HepG2 (cell line): ENCODE results near the gene CILP2. TPM values are rescaled to one million over a fixed set of nuclear protein-coding genes. Genes with fewer than 3 reads are reported as not detected.

Experiments used
- ATAC-seq: fragments of 200-7000 bp; cut with Tn5 transposase; 3 replicates; pipeline ENCODE4 v1.9.1; 2020; ENCODE audit warnings: mild to moderate bottlenecking, moderate library complexity
- BruUV-seq: library from RNA; stranded (reverse); fragments of 400-500 nt; replicated peaks from 2 replicates; lab custom pipeline; 2021; lab: Mats Ljungman, UMichigan
- CTCF ChIA-PET: fragments of 300-600 bp; formaldehyde crosslinking; extraction: SDS; loops from one replicate; lab custom pipeline; 2021; ENCODE audit warnings: low total read pairs, inconsistent platforms, low intra/inter-chr PET ratio; lab: Yijun Ruan, JAX
- POLR2A ChIA-PET: fragments of 350-600 bp; sonication (Branson Sonifier 250); formaldehyde crosslinking; loops from one replicate; lab custom pipeline; 2020; ENCODE audit warnings: antibody characterized with exemption, inconsistent platforms; lab: Yijun Ruan, JAX
- DNase-seq: peaks from one replicate; pipeline ENCODE4 v3.0.0-alpha.2; 2015; ENCODE audit warnings: low spot score
- FAIRE-seq: peaks from 3 replicates; lab custom pipeline; 2011; peaks lifted over from hg19 to GRCh38; lab: Jason Lieb, UNC
- H2AFZ ChIP-seq: one replicate; pipeline ENCODE4 v1.6.1; 2011; ENCODE audit warnings: low read length, inconsistent platforms
- H3K27ac ChIP-seq: fragments of 300-600 bp; 3 replicates; pipeline ENCODE4 v1.8.0; 2011; ENCODE audit warnings: mixed run types, mild to moderate bottlenecking, mixed read lengths, low read length, inconsistent platforms; ENCODE audit not compliant: insufficient read depth; ENCODE audit errors: extremely low read length
- H3K27me3 ChIP-seq, 2 experiments: fragments of 200-600 bp in 1 of 2; 2 replicates in 1 of 2; 3 replicates in 1 of 2; pipeline versions ENCODE4 v1.6.0 to v1.8.0; 2011; ENCODE audit warnings: low read length in 2 of 2, mild to moderate bottlenecking in 2 of 2, moderate library complexity in 2 of 2, inconsistent platforms in 1 of 2; ENCODE audit not compliant: insufficient read depth in 2 of 2, control insufficient read depth in 1 of 2
- H3K36me3 ChIP-seq, 2 experiments: fragments of 200-600 bp in 1 of 2; replicated peaks in 1 of 2; 2 replicates in 1 of 2; 3 replicates in 1 of 2; pipeline versions ENCODE4 v1.5.1 to v1.8.0; 2011; ENCODE audit warnings: low read length in 2 of 2, inconsistent platforms in 1 of 2; ENCODE audit not compliant: insufficient read depth in 2 of 2, control insufficient read depth in 1 of 2
- H3K4me1 ChIP-seq: 2 replicates; pipeline ENCODE4 v1.5.1; 2012; ENCODE audit warnings: low read length, inconsistent platforms; ENCODE audit not compliant: insufficient read depth
- H3K4me2 ChIP-seq: 2 replicates; pipeline ENCODE4 v1.6.0; 2011; ENCODE audit warnings: low read depth, low read length, inconsistent platforms
- H3K4me3 ChIP-seq, 3 experiments: fragments of 200-600 bp in 1 of 3; sonication (generic), shearing (Covaris generic) in 1 of 3; replicated peaks in 1 of 3; 2 replicates each; pipeline ENCODE4 v1.5.1; 2011 to 2016; ENCODE audit warnings: low read length in 3 of 3, inconsistent platforms in 2 of 3, low read depth in 2 of 3, mild to moderate bottlenecking in 2 of 3, control low read depth in 1 of 3, mixed read lengths in 1 of 3; ENCODE audit not compliant: insufficient read depth in 1 of 3
- H3K79me2 ChIP-seq: one replicate; pipeline ENCODE4 v1.6.1; 2011; ENCODE audit warnings: low read length, inconsistent platforms; ENCODE audit not compliant: insufficient read depth
- H3K9ac ChIP-seq: 2 replicates; pipeline ENCODE4 v1.6.0; 2011; ENCODE audit warnings: mild to moderate bottlenecking, low read depth, low read length, inconsistent platforms; ENCODE audit not compliant: insufficient read depth
- H3K9me3 ChIP-seq: 2 replicates; pipeline ENCODE4 v1.5.1; 2012; ENCODE audit warnings: mild to moderate bottlenecking, low read length
- H4K20me1 ChIP-seq: 2 replicates; pipeline ENCODE4 v1.6.0; 2011; ENCODE audit warnings: inconsistent platforms, mild to moderate bottlenecking, low read length, moderate library complexity; ENCODE audit not compliant: insufficient read depth
- HCFC1 ChIP-seq: fragments of 150-350 bp; IDR thresholded peaks from 2 replicates; pipeline ENCODE4 v1.6.1; 2014; ENCODE audit warnings: low read depth, low read length
- PAX8 ChIP-seq: sonication (generic); formaldehyde crosslinking; IDR thresholded peaks from 2 replicates; pipeline ENCODE4 v1.8.0; 2022; ENCODE audit warnings: mild to moderate bottlenecking, missing genetic modification reagents, borderline replicate concordance
- SALL2 ChIP-seq: sonication (generic); formaldehyde crosslinking; IDR thresholded peaks from 2 replicates; pipeline ENCODE4 v1.8.1; 2023; ENCODE audit warnings: mild to moderate bottlenecking, missing genetic modification reagents, inconsistent platforms
- SMAD9 ChIP-seq: sonication (generic); formaldehyde crosslinking; IDR thresholded peaks from 2 replicates; pipeline ENCODE4 v1.5.1; 2020; ENCODE audit warnings: mild to moderate bottlenecking, missing genetic modification reagents
- ZNF431 ChIP-seq: sonication (generic); formaldehyde crosslinking; IDR thresholded peaks from 2 replicates; pipeline ENCODE4 v1.9.0; 2022; ENCODE audit warnings: missing genetic modification reagents, low read depth, mild to moderate bottlenecking, borderline replicate concordance
- ZNF773 ChIP-seq: sonication (generic); formaldehyde crosslinking; IDR thresholded peaks from 2 replicates; pipeline ENCODE4 v1.4.0; 2020; ENCODE audit warnings: missing genetic modification reagents, borderline replicate concordance
- WGBS: methylation state at CpG from one replicate; pipeline ENCODE4 v1.1.6; 2017; ENCODE audit warnings: low lambda C conversion rate; 5-methylcytosine and 5-hydroxymethylcytosine counted together
- in situ Hi-C: cut with HindIII; loops from 2 replicates; pipeline ENCODE4 v1.10.0; 2017; ENCODE audit warnings: low pct_unique_long_range_greater_than_20kb; ENCODE audit not compliant: extremely low pct_ligation_motif_present
- intact Hi-C: fragments of 100-400 bp; cut with micrococcal nuclease; formaldehyde crosslinking; loops from one replicate; pipeline ENCODE4 v1.10.0; 2022; ENCODE audit not compliant: unreplicated experiment
- polyA plus RNA-seq, 8 experiments: library from polyadenylated mRNA; depleted of rRNA in 3 of 8; stranded (reverse) in 7 of 8; unstranded in 1 of 8; fragments of >200 nt; fragmentation: Illumina TruSeq in 4 of 8; extraction: Trizol in 4 of 8; gene quantifications; 2 replicates each; pipeline versions ENCODE4 v1.2.1 to v1.2.3, GENCODE V29; 2011 to 2016; ENCODE audit warnings: low read depth in 4 of 8, missing spikeins in 1 of 8, mixed read lengths in 1 of 8; ENCODE audit not compliant: insufficient read depth in 1 of 8
- total RNA-seq, 5 experiments: library from RNA; depleted of rRNA; stranded (reverse); fragments of >200 nt; fragmentation: Illumina TruSeq; extraction: Trizol; gene quantifications; 2 replicates each; pipeline ENCODE4 v1.2.3, GENCODE V29; 2016; ENCODE audit warnings: low read depth in 1 of 5
- TF ChIP-seq, protein P1 (sequence below): IDR thresholded peaks from 2 replicates; pipeline ENCODE4 v1.6.1; 2012; ENCODE audit warnings: low read depth, low read length, improper control_type of control experiment
- TF ChIP-seq, protein P2 (sequence below): sonication (generic); formaldehyde crosslinking; IDR thresholded peaks from 2 replicates; pipeline ENCODE4 v1.4.0; 2020; ENCODE audit warnings: missing genetic modification reagents
- TF ChIP-seq, protein P3 (sequence below): sonication (generic); formaldehyde crosslinking; IDR thresholded peaks from 2 replicates; pipeline ENCODE4 v1.5.0; 2020; ENCODE audit warnings: mild to moderate bottlenecking, low read depth, missing genetic modification reagents, borderline replicate concordance

Gene CILP2
- total and polyA plus RNA-seq, 2 of the 13 experiments (the other 11 are each of a cell fraction or from before 2014, with no cell fraction given) = 0.09 to 0.37 TPM

DNA sequence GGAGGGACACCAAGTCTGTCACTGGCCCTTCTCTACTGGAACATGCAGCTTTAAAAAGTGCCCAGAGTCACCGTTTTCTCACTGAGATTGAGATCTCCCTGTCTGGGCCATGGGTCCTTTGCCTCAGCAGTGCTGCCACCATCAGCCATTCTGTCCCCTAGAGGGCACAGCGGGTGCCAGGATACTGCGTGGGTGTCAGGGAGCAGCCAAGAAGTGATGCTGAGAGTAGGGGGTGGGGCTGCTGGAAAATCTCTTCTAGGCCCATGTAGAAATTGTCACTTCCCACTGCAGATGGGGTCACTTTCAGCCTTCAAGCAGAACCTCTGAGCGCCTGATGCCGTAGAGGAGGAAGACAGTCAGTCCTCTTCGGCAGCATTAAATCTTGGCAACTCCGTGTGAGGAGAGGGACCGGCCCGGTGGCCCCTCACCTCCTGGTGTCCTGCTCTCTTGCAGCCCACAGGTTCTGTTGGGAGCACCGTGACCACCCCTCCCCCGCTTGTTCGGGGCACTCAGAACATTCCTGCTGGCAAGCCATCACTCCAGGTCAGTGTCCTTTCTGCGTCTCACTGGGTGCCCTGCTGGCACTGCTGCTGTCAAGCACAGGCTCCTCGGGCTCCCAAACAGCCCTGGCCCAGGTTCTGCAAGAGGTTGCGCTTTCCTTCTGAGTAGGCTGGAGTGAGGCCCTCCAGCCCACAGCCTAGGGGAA, 44.1 kb upstream of the CILP2 start:
- no peaks in the 10 kb centered on the region for H3K9me3 ChIP-seq
- FAIRE-seq = no peak
- no peaks in the 10 kb centered on the region for H4K20me1 ChIP-seq
- H3K4me3 ChIP-seq = no peak overlapping the region
- no peak overlapping the region for H3K9ac ChIP-seq
- in situ Hi-C loops (loop anchor here (5.0 kb wide), 1 partner anchor 127 kb away; no protein-coding TSS in a partner anchor), intact Hi-C loops (no loop called here)
- H3K36me3 ChIP-seq = peaks cover 30 to 67% of the 10 kb centered on the region in 2 experiments; a peak in 4 of 5 replicates
- H2AFZ ChIP-seq = no peak overlapping the region
- TF ChIP-seq, protein P1, sequence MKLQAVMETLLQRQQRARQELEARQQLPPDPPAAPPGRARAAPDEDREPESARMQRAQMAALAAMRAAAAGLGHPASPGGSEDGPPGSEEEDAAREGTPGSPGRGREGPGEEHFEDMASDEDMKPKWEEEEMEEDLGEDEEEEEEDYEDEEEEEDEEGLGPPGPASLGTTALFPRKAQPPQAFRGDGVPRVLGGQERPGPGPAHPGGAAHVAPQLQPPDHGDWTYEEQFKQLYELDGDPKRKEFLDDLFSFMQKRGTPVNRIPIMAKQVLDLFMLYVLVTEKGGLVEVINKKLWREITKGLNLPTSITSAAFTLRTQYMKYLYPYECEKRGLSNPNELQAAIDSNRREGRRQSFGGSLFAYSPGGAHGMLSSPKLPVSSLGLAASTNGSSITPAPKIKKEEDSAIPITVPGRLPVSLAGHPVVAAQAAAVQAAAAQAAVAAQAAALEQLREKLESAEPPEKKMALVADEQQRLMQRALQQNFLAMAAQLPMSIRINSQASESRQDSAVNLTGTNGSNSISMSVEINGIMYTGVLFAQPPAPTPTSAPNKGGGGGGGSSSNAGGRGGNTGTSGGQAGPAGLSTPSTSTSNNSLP = no peak
- TF ChIP-seq SMAD9 (CRISPR knock-in tag) = no peak
- no peak for TF ChIP-seq PAX8
- no peak for TF ChIP-seq ZNF773 (CRISPR knock-in tag)
- no peak for TF ChIP-seq ZNF431 (CRISPR knock-in tag)
- TF ChIP-seq, protein P2, sequence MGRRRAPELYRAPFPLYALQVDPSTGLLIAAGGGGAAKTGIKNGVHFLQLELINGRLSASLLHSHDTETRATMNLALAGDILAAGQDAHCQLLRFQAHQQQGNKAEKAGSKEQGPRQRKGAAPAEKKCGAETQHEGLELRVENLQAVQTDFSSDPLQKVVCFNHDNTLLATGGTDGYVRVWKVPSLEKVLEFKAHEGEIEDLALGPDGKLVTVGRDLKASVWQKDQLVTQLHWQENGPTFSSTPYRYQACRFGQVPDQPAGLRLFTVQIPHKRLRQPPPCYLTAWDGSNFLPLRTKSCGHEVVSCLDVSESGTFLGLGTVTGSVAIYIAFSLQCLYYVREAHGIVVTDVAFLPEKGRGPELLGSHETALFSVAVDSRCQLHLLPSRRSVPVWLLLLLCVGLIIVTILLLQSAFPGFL (CRISPR knock-in tag) = no peak
- TF ChIP-seq HCFC1 = no peak
- TF ChIP-seq SALL2 (CRISPR knock-in tag) = no peak
- TF ChIP-seq, protein P3, sequence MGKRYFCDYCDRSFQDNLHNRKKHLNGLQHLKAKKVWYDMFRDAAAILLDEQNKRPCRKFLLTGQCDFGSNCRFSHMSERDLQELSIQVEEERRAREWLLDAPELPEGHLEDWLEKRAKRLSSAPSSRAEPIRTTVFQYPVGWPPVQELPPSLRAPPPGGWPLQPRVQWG (CRISPR knock-in tag) = no peak
- H3K27me3 ChIP-seq = no peaks in the 10 kb centered on the region; a peak in 1 of 5 replicates
- POLR2A ChIA-PET = no interaction called here
- no peak overlapping the region for H3K4me2 ChIP-seq
- peaks cover 17% of the 10 kb centered on the region for H3K4me1 ChIP-seq
- CTCF ChIA-PET = no interaction called here
- DNase-seq = no peak
- 86% methylated on average over 5 of the region's 15 CpGs for WGBS
- BruUV-seq = no TSS peak
- no peak for ATAC-seq
- no peak overlapping the region for H3K27ac ChIP-seq
- peaks cover 3% of the 10 kb centered on the region for H3K79me2 ChIP-seq
